ENCODE measurements around the gene LAMA2.

LAMA2 gene

DNA sequence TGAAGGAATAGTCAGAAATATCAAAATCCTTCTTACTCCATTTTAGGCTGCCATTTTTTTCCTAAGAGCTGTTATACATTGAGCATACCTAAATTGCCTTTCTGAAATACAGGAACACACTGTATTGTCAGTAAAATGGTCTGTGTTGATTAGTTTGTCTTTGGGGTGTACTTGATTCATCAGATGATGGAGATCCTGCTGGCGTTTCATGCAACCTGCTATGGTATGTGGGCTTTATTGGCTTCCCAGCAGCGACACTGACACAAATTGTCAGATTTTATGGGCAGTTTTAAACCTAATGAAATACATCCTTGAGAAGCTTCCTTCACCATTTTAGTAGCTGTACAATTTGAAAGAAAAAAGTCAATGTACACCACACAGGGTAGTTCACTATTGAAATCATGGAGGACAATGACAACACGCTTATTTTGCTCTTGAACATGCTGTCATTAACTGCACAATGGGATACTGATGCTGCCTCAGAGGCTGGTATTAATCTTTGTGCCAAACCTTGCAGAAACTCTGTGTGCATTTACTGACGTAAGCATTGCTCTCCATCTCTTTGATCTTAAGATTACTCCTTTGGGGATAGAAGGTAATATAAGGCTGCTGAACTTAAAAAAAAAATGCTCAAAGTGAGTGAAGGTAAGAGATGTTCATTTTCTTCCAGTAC, 124.9 kb downstream of the LAMA2 start:
- Histone ChIP-seq H3K36me3 (ENCODE audit: control insufficient read depth, insufficient read depth, low read length) (no peaks in the 10 kb centered on the region), H3K4me3 (ENCODE audit: extremely low read depth, insufficient read depth, low read length, poor library complexity, severe bottlenecking) (no peak overlapping the region), H3K9me3 (ENCODE audit: control insufficient read depth, low read length) (no peaks in the 10 kb centered on the region), H3K27ac (ENCODE audit: low read depth, low read length, severe bottlenecking) (no peak overlapping the region), H3K4me1 (ENCODE audit: control insufficient read depth, insufficient read depth, low read length, poor library complexity, severe bottlenecking) (peaks cover 8% of the 10 kb centered on the region)
- WGBS, 2 experiments (ENCODE audit: insufficient coverage in 2 of 2) = 96 to 100% methylated on average over 2 of the region's 4 CpGs

DNA sequence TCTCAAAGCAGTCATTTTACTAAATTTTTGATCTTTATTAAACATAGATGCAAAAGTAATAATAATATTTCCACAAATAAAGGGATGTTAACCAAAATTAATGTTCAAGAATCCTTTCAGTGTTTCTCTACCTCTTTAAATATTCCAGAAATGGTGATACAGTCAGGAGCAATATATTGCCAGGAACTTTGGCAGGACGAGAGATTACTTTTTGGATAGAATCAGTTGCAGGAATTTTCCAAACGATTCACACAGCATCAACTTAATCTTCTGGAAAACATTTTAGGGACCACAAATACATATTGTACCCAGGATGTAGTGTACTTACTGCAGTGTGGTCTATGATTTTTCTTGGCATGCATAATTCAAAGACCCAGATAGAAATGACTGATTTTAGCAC, 125.7 kb downstream of the LAMA2 start:
- no peaks in the 10 kb centered on the region for H3K36me3 ChIP-seq (ENCODE audit: control insufficient read depth, insufficient read depth, low read length)
- no CpG with 5 or more reads among the region's 2 CpGs for WGBS, 2 experiments (ENCODE audit: insufficient coverage in 2 of 2)
- no peak overlapping the region for H3K4me3 ChIP-seq (ENCODE audit: extremely low read depth, insufficient read depth, low read length, poor library complexity, severe bottlenecking)
- H3K9me3 ChIP-seq (ENCODE audit: control insufficient read depth, low read length) = no peaks in the 10 kb centered on the region
- H3K27ac ChIP-seq (ENCODE audit: low read depth, low read length, severe bottlenecking) = no peak overlapping the region
- peaks cover 8% of the 10 kb centered on the region for H3K4me1 ChIP-seq (ENCODE audit: control insufficient read depth, insufficient read depth, low read length, poor library complexity, severe bottlenecking)

DNA sequence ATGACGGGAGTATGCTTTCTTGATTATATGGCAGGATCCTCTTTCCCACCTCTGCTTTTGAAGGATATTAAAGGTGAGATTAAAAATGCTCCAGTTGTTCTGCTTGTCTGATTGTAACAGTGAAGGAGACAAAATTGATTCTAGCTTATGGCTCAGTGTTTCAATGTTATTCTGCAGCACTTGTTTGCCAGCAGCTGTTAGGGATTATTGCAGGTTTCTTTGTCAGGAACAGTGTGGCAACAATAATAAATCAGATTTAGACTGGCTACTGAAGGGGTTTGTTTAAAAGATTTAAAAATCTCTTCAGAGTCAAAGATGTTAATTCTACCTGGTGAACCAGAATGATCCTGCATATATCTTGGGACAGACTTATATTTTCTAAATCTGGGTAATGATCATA, 126.9 kb downstream of the LAMA2 start:
- no CpG with 5 or more reads among the region's 1 CpG for WGBS, 2 experiments (ENCODE audit: insufficient coverage in 2 of 2)

DNA sequence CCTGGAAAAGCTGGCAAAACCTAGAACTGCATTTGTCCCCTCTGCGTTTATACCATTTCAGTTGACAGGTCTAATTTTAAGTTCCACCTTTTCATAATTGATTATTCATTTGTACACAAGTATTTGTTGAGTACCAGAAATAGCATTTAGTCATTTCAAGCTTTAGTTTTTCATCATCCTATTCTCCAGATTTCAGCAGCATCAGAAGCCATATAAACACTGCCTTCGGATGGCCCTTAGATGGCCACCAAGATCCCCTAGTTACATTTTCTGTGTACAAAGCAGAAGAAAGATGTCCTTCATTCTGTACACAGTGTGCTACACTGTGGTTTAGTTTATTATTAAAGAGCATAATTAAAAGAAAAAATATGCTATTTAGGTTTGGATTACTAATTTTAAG, 131.4 kb downstream of the LAMA2 start:
- no peak overlapping the region for H3K4me3 ChIP-seq (ENCODE audit: extremely low read depth, insufficient read depth, low read length, poor library complexity, severe bottlenecking)
- H3K36me3 ChIP-seq (ENCODE audit: control insufficient read depth, insufficient read depth, low read length) = no peaks in the 10 kb centered on the region
- H3K27ac ChIP-seq (ENCODE audit: low read depth, low read length, severe bottlenecking) = no peak overlapping the region
- WGBS, 2 experiments (ENCODE audit: insufficient coverage in 2 of 2) = 100% methylated on average over 1 of the region's 2 CpGs; no CpG with 5 or more reads in 1 of the 2 experiments
- H3K4me1 ChIP-seq (ENCODE audit: control insufficient read depth, insufficient read depth, low read length, poor library complexity, severe bottlenecking) = no peaks in the 10 kb centered on the region
- H3K9me3 ChIP-seq (ENCODE audit: control insufficient read depth, low read length) = no peaks in the 10 kb centered on the region

More for the DNA sequence above, 126.9 kb downstream of the LAMA2 start:
- H3K4me3 ChIP-seq (ENCODE audit: extremely low read depth, insufficient read depth, low read length, poor library complexity, severe bottlenecking) = no peak overlapping the region
- H3K27ac ChIP-seq (ENCODE audit: low read depth, low read length, severe bottlenecking) = no peak overlapping the region
- H3K9me3 ChIP-seq (ENCODE audit: control insufficient read depth, low read length) = no peaks in the 10 kb centered on the region
- peaks cover 8% of the 10 kb centered on the region for H3K4me1 ChIP-seq (ENCODE audit: control insufficient read depth, insufficient read depth, low read length, poor library complexity, severe bottlenecking)
- H3K36me3 ChIP-seq (ENCODE audit: control insufficient read depth, insufficient read depth, low read length) = no peaks in the 10 kb centered on the region

DNA sequence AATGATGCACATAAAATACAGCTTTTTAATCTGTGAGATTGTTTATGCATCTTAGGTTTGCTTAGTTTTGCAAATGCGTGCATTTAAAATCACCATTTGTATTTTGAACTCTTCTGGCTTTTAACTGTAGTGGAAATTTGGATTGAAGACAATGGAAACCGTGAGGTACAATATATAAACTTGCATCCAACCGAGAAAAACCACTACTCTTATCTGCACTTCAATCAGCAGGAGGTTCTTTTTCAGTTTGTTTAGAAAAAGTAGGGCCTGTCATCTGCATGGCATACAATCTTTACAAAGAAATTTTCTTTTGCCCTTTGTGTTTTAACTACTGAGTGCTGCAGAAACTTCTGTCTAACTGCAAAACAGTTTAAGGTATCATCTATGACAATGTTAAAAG, 132.8 kb downstream of the LAMA2 start:
- WGBS, 2 experiments (ENCODE audit: insufficient coverage in 2 of 2) = no CpG with 5 or more reads among the region's 3 CpGs
- H3K4me1 ChIP-seq (ENCODE audit: control insufficient read depth, insufficient read depth, low read length, poor library complexity, severe bottlenecking) = no peaks in the 10 kb centered on the region
- H3K27ac ChIP-seq (ENCODE audit: low read depth, low read length, severe bottlenecking) = no peak overlapping the region
- H3K9me3 ChIP-seq (ENCODE audit: control insufficient read depth, low read length) = no peaks in the 10 kb centered on the region
- no peak overlapping the region for H3K4me3 ChIP-seq (ENCODE audit: extremely low read depth, insufficient read depth, low read length, poor library complexity, severe bottlenecking)
- no peaks in the 10 kb centered on the region for H3K36me3 ChIP-seq (ENCODE audit: control insufficient read depth, insufficient read depth, low read length)

DNA sequence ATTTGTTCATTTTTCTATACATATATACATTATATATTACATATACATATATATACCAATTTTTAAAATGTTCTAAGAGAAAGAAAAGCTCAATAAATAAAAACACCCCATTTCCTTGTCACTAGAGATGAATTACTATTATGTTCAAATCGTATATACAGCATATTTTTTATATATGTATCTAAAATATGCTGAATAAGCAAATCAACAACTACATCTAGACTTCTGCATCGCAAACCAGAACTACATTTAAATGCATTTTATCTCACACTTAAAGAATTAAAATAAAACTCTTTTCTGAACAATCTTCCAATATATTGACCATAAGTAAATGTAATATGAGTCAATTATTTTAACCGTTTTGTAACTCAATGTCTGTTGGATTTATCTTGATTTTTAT, 133.9 kb downstream of the LAMA2 start:
- no CpG with 5 or more reads among the region's 3 CpGs for WGBS, 2 experiments (ENCODE audit: insufficient coverage in 2 of 2)
- no peaks in the 10 kb centered on the region for H3K36me3 ChIP-seq (ENCODE audit: control insufficient read depth, insufficient read depth, low read length)
- no peak overlapping the region for H3K4me3 ChIP-seq (ENCODE audit: extremely low read depth, insufficient read depth, low read length, poor library complexity, severe bottlenecking)
- no peak overlapping the region for H3K27ac ChIP-seq (ENCODE audit: low read depth, low read length, severe bottlenecking)
- no peaks in the 10 kb centered on the region for H3K4me1 ChIP-seq (ENCODE audit: control insufficient read depth, insufficient read depth, low read length, poor library complexity, severe bottlenecking)
- H3K9me3 ChIP-seq (ENCODE audit: control insufficient read depth, low read length) = no peaks in the 10 kb centered on the region

DNA sequence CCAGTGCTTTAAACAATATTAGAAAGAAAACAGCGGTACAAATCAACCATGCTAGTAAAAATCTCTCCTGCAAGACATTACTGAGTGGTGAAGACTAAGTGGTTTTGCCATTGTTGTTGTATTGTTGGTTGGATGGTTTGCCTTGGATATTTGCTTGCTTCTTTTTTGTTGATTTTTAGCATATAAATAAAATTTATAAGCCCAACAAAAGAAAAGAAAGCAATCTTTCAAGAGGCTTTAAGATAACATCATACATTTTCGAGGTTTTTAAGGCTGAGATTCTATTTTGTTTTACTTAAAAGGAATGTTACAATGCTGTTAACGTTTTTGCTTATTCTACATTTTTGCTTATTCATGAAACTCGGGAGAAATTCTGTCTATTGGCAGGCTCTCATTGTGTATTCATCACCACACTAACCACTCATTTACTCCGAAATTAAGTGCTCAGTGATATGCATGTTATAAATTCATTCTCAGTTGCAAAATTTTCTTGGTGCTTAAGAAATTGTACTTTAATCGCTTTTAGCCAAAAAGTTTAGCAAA, 139.1 kb downstream of the LAMA2 start:
- H3K36me3 ChIP-seq (ENCODE audit: control insufficient read depth, insufficient read depth, low read length) = no peaks in the 10 kb centered on the region
- no peak overlapping the region for H3K27ac ChIP-seq (ENCODE audit: low read depth, low read length, severe bottlenecking)
- H3K9me3 ChIP-seq (ENCODE audit: control insufficient read depth, low read length) = no peaks in the 10 kb centered on the region
- H3K4me1 ChIP-seq (ENCODE audit: control insufficient read depth, insufficient read depth, low read length, poor library complexity, severe bottlenecking) = no peaks in the 10 kb centered on the region
- H3K4me3 ChIP-seq (ENCODE audit: extremely low read depth, insufficient read depth, low read length, poor library complexity, severe bottlenecking) = no peak overlapping the region
- 100% methylated on average over 1 of the region's 6 CpGs; no CpG with 5 or more reads in 1 of the 2 experiments for WGBS, 2 experiments (ENCODE audit: insufficient coverage in 2 of 2)

DNA sequence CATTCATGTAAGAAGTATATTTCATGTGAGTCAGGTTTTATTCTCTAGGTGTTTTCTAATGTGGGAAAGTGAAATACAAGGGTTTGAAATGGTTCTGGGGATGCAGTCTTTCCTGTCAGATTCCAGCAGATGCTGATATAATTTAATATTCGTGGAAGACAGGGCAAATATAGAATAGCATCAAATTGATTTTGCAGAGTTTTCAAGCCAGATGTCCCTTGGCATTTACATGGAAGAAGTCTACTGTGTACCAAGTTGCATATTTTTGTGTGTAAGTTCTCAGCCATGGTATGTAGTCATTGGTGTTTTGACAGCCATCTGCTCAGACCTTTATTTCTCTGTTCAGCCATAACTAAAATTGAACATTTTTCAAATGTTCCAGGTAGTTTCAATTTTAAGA, 143.7 kb downstream of the LAMA2 start:
- 75 to 92% methylated on average over 1 of the region's 1 CpG for WGBS, 2 experiments (ENCODE audit: insufficient coverage in 2 of 2)
- H3K27ac ChIP-seq (ENCODE audit: low read depth, low read length, severe bottlenecking) = no peak overlapping the region
- H3K4me1 ChIP-seq (ENCODE audit: control insufficient read depth, insufficient read depth, low read length, poor library complexity, severe bottlenecking) = peaks cover 9% of the 10 kb centered on the region
- no peaks in the 10 kb centered on the region for H3K9me3 ChIP-seq (ENCODE audit: control insufficient read depth, low read length)
- H3K4me3 ChIP-seq (ENCODE audit: extremely low read depth, insufficient read depth, low read length, poor library complexity, severe bottlenecking) = no peak overlapping the region
- H3K36me3 ChIP-seq (ENCODE audit: control insufficient read depth, insufficient read depth, low read length) = no peaks in the 10 kb centered on the region

DNA sequence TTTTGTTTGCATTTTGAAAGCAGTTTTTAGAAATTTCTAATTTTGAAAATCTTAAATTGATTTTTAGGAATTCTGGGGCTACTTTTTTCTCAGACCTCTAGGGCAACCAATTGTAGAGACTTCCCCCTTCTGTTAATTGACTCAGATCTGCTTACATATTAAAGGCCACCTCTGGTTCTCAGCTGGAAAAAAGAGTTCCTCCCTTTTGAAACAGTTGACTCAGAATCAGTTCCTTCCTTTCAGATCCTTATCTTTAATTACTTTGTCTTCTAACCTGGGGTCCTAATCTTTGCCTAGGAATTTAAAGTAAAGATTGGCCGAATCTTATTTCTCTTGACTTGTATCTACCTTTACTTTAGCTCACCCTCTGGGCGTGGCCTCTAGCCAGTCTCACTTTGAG, 146.8 kb downstream of the LAMA2 start:
- Histone ChIP-seq H3K4me1 (ENCODE audit: control insufficient read depth, insufficient read depth, low read length, poor library complexity, severe bottlenecking) (peaks cover 9% of the 10 kb centered on the region), H3K9me3 (ENCODE audit: control insufficient read depth, low read length) (no peaks in the 10 kb centered on the region), H3K4me3 (ENCODE audit: extremely low read depth, insufficient read depth, low read length, poor library complexity, severe bottlenecking) (no peak overlapping the region), H3K36me3 (ENCODE audit: control insufficient read depth, insufficient read depth, low read length) (no peaks in the 10 kb centered on the region), H3K27ac (ENCODE audit: low read depth, low read length, severe bottlenecking) (no peak overlapping the region)
- 17% methylated on average over 2 of the region's 2 CpGs; no CpG with 5 or more reads in 1 of the 2 experiments for WGBS, 2 experiments (ENCODE audit: insufficient coverage in 2 of 2)

DNA sequence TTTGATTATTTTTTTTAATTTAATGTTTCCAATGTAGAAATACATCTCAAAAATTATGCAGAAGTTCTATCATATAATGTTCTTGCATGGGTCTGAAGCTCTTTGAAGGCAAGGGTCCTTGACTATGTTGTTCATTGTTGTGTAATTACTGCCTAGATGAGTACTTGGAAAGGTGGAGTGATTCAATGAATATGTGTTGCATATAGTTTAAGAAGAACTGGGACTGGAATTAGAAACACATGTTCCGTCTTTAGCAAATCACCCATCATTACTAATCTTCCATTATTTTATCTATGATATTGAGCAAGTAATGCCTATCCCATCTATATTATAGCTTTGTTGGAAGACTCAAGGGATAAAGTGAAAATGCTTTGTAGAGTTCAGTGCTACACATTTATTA, 147.3 kb downstream of the LAMA2 start:
- WGBS, 2 experiments (ENCODE audit: insufficient coverage in 2 of 2) = no CpG with 5 or more reads among the region's 1 CpG
- no peak overlapping the region for H3K4me3 ChIP-seq (ENCODE audit: extremely low read depth, insufficient read depth, low read length, poor library complexity, severe bottlenecking)
- H3K27ac ChIP-seq (ENCODE audit: low read depth, low read length, severe bottlenecking) = no peak overlapping the region
- no peaks in the 10 kb centered on the region for H3K9me3 ChIP-seq (ENCODE audit: control insufficient read depth, low read length)
- H3K36me3 ChIP-seq (ENCODE audit: control insufficient read depth, insufficient read depth, low read length) = no peaks in the 10 kb centered on the region
- H3K4me1 ChIP-seq (ENCODE audit: control insufficient read depth, insufficient read depth, low read length, poor library complexity, severe bottlenecking) = peaks cover 9% of the 10 kb centered on the region

DNA sequence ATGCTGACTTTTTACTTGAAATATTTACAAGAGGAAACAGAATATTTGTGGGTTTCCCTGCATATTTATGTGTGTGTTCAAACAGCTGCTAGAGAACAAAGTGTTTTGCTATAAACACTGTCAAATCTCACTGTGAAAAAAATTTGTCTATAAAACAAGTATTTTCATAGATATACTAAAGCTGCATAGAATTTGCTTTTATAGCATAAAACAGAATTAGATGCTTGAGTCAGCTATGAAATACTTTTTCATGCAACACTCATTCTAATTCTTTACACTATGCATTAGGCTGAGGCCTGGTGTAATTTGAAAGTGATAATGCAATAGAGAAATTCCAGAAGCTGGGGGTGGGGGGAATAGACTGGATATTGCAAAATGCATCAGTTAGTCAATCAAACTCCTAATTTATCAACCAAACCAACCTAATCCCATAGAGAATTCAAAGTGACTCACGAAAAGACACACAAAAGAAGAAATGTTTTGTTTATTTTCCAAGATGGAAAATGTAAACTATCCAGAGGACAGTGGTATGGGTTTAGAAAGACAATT, 148.2 kb downstream of the LAMA2 start:
- H3K9me3 ChIP-seq (ENCODE audit: control insufficient read depth, low read length) = no peaks in the 10 kb centered on the region
- no peak overlapping the region for H3K4me3 ChIP-seq (ENCODE audit: extremely low read depth, insufficient read depth, low read length, poor library complexity, severe bottlenecking)
- H3K4me1 ChIP-seq (ENCODE audit: control insufficient read depth, insufficient read depth, low read length, poor library complexity, severe bottlenecking) = peaks cover 9% of the 10 kb centered on the region
- WGBS, 2 experiments (ENCODE audit: insufficient coverage in 2 of 2) = no CpG with 5 or more reads among the region's 1 CpG
- H3K27ac ChIP-seq (ENCODE audit: low read depth, low read length, severe bottlenecking) = no peak overlapping the region
- H3K36me3 ChIP-seq (ENCODE audit: control insufficient read depth, insufficient read depth, low read length) = no peaks in the 10 kb centered on the region
